Measurements from ENCODE around the gene RPTN.

RPTN gene, protein sequence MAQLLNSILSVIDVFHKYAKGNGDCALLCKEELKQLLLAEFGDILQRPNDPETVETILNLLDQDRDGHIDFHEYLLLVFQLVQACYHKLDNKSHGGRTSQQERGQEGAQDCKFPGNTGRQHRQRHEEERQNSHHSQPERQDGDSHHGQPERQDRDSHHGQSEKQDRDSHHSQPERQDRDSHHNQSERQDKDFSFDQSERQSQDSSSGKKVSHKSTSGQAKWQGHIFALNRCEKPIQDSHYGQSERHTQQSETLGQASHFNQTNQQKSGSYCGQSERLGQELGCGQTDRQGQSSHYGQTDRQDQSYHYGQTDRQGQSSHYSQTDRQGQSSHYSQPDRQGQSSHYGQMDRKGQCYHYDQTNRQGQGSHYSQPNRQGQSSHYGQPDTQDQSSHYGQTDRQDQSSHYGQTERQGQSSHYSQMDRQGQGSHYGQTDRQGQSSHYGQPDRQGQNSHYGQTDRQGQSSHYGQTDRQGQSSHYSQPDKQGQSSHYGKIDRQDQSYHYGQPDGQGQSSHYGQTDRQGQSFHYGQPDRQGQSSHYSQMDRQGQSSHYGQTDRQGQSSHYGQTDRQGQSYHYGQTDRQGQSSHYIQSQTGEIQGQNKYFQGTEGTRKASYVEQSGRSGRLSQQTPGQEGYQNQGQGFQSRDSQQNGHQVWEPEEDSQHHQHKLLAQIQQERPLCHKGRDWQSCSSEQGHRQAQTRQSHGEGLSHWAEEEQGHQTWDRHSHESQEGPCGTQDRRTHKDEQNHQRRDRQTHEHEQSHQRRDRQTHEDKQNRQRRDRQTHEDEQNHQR

DNA sequence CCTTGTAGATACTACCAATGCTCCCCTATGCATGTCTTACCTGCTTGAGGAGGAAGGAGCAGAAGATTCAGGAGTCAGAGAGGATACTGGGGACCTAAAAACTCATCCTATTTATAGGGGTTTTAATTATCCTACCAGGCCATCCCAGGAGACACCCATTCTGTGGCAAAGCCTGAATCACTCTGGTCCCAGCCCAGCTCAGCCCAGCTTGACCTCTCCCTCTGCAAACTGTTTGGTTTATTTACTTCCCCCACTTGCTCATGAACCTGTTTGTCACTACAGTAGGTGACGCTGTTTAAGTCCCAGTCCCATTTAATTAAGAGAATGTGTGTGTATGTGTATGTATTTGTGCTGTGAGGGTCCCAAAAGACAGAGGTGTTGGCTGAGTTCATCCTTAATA is at the start of gene RPTN:
RPTN (minus strand) TSS at position 85 of the 400 bp plus-strand sequence. CDS start 1,339 bp downstream, outside the sequence.
- no peaks in the 10 kb centered on the region for H3K9me3 Mint-ChIP-seq

GRCh38 chr1:152198982-152199381 is 40.0 kb upstream of the RPTN start:
- Mint-ChIP-seq H3K9me3 (no peaks in the 10 kb centered on the region), H3K4me3 (no peak overlapping the region), H3K4me1 (no peaks in the 10 kb centered on the region), H3K36me3 (no peaks in the 10 kb centered on the region), H3K27ac (no peak overlapping the region), H3K27me3 (peaks cover 12% of the 10 kb centered on the region)
- CTCF ChIA-PET: interaction anchor here (0.7 to 1.7 kb wide), 5 partner anchors 13 to 261 kb away, joined by 3 to 5 read pairs (median 3); no protein-coding TSS in a partner anchor
- DNase-seq: no peak

More for the DNA sequence above, at the start of gene RPTN:
- CTCF ChIA-PET: interaction anchor here (1.4 kb wide), 1 partner anchor 27 kb away, joined by 5 read pairs; no protein-coding TSS in a partner anchor
- Mint-ChIP-seq H3K27me3 (no peaks in the 10 kb centered on the region), H3K4me3 (no peak within 1 kb of the TSS), H3K36me3 (no peaks in the 10 kb centered on the region), H3K4me1 (no peaks in the 10 kb centered on the region), H3K27ac (no peak within 1 kb of the TSS)
- DNase-seq: no peak

GRCh38 chr1:152197361-152197941 is 38.4 kb upstream of the RPTN start:
- Mint-ChIP-seq H3K4me3 (no peak overlapping the region), H3K27ac (no peak overlapping the region), H3K4me1 (no peaks in the 10 kb centered on the region), H3K36me3 (no peaks in the 10 kb centered on the region), H3K9me3 (no peaks in the 10 kb centered on the region), H3K27me3 (peaks cover 12% of the 10 kb centered on the region)
- CTCF ChIA-PET: interaction anchor here (1.1 to 1.7 kb wide), 2 partner anchors 243 to 261 kb away, joined by 3 to 5 read pairs; no protein-coding TSS in a partner anchor
- no peak for DNase-seq

DNA sequence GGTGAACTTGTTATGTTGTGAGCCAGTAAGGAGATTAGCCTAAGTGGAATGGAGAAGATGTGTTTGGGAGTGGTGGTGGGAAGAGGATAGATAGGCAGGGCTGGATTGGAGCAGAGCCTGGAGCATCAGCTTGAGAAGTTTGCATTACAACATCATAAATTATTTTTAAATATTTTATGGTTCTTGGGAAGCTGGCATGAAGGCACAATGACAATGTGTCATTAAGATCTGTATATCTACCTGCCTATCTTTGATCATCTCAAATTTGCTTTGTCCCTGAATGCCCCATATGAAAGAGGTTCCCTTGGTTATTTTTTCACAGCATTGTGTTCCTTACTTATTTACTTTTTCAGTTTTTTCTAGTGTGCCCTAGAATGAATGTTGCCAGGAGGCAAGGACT is 32.7 kb upstream of the RPTN start:
- Mint-ChIP-seq H3K36me3 (no peaks in the 10 kb centered on the region), H3K27ac (no peak overlapping the region), H3K27me3 (peaks cover 26% of the 10 kb centered on the region), H3K9me3 (no peaks in the 10 kb centered on the region), H3K4me3 (no peak overlapping the region), H3K4me1 (peaks cover 5% of the 10 kb centered on the region)
- DNase-seq: no peak
- CTCF ChIA-PET: interaction anchor here (1.1 to 3.8 kb wide), 2 partner anchors 139 to 267 kb away, joined by 3 to 38 read pairs; no protein-coding TSS in a partner anchor

DNA sequence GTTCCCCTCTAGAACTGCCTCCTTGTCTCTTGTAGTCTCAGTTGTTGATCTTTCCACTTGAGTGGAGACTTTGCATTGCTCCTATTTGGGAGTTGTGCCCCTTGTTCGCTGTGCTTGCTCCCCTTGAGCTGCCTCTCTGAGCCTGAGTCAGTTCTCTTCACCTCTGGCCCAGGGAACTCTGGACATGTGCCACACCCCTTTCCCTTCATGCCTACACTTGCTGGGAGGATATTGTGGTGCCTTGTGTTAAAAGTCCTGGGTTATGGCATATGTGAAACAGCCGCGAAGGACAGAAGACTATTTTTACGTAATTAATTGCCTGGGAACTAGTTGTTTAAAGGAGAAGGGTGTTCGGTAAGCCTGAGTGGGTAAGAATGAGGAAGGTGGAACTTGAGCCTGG is 32.2 kb upstream of the RPTN start:
- Mint-ChIP-seq H3K27me3 (peaks cover 26% of the 10 kb centered on the region), H3K36me3 (no peaks in the 10 kb centered on the region), H3K27ac (no peak overlapping the region), H3K4me1 (peaks cover 5% of the 10 kb centered on the region), H3K4me3 (no peak overlapping the region), H3K9me3 (no peaks in the 10 kb centered on the region)
- DNase-seq: no peak
- CTCF ChIA-PET: interaction anchor here (1.1 to 3.8 kb wide), 2 partner anchors 268 to 279 kb away, joined by 3 to 38 read pairs; no protein-coding TSS in a partner anchor

GRCh38 chr1:152190589-152190988 is 31.6 kb upstream of the RPTN start:
- DNase-seq: no peak
- Mint-ChIP-seq H3K27me3 (peaks cover 28% of the 10 kb centered on the region), H3K4me1 (peaks cover 5% of the 10 kb centered on the region), H3K4me3 (no peak overlapping the region), H3K9me3 (no peaks in the 10 kb centered on the region), H3K27ac (no peak overlapping the region), H3K36me3 (no peaks in the 10 kb centered on the region)
- CTCF ChIA-PET: interaction anchor here (1.1 to 3.8 kb wide), 2 partner anchors 269 to 280 kb away, joined by 3 to 38 read pairs; no protein-coding TSS in a partner anchor

GRCh38 chr1:152189657-152190442 is 30.8 kb upstream of the RPTN start:
- Mint-ChIP-seq H3K4me1 (peaks cover 5% of the 10 kb centered on the region), H3K9me3 (no peaks in the 10 kb centered on the region), H3K27me3 (peaks cover 35% of the 10 kb centered on the region), H3K27ac (no peak overlapping the region), H3K36me3 (no peaks in the 10 kb centered on the region), H3K4me3 (peak overlapping the region; percentile 61)
- peak; percentile 79 for DNase-seq
- CTCF ChIA-PET: interaction anchor here (0.9 to 11.1 kb wide), 10 partner anchors 10 to 269 kb away, joined by 3 to 270 read pairs (median 4); partner anchors contain the start of gene S100A11

GRCh38 chr1:152188673-152189591 is 29.9 kb upstream of the RPTN start:
- Mint-ChIP-seq H3K4me3 (peak overlapping the region; percentile 62), H3K27me3 (peaks cover 42% of the 10 kb centered on the region), H3K27ac (peak overlapping the region; percentile 24), H3K9me3 (no peaks in the 10 kb centered on the region), H3K4me1 (peaks cover 5% of the 10 kb centered on the region), H3K36me3 (no peaks in the 10 kb centered on the region)
- CTCF ChIA-PET: interaction anchor here (0.9 to 11.1 kb wide), 11 partner anchors 9 to 270 kb away, joined by 3 to 270 read pairs (median 5); partner anchors contain the start of gene S100A11
- peak; percentile 83 for DNase-seq

DNA sequence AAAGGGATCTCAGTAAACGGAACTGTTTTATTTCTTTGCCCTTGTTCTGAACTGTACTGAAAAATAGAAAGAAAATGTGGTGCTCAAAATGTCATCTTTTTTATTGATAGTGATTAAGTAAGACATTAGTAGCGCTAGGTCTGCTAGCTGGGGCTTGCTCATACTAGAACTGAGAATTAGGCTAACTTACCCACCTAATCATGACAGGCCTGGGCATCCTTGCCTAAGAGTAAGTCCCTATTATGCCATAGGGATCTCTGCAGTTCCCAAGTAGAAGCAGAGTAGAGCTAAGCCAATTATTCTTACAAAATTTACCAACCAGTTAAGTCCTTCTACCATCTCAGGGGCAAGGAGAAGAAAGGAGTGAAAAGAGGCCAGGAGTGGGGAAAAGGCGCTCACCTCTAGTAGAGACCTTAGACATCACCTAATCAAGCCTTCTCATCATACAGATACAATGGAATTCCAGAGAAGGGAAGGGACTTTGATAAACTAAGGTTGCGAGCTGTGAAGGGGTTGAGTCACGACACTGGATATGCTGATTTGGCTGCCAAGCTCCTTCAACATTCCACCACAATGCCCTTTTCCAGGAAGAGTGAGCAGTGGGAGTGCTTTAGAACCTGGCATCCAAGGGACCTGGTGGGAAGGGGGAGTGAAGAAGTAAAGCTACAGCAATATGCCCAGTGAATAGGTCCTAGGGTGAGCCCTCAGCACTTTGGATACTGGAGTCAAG is 27.7 kb upstream of the RPTN start:
- Mint-ChIP-seq H3K4me3 (no peak overlapping the region), H3K27me3 (peaks cover 46% of the 10 kb centered on the region), H3K27ac (no peak overlapping the region), H3K9me3 (no peaks in the 10 kb centered on the region), H3K36me3 (no peaks in the 10 kb centered on the region), H3K4me1 (peaks cover 5% of the 10 kb centered on the region)
- no peak for DNase-seq
- CTCF ChIA-PET: interaction anchor here (0.7 to 11.1 kb wide), 16 partner anchors 13 to 272 kb away, joined by 3 to 270 read pairs (median 6); partner anchors contain the start of gene RPTN

GRCh38 chr1:152185544-152186391 is 26.7 kb upstream of the RPTN start:
- Mint-ChIP-seq H3K27me3 (peaks cover 37% of the 10 kb centered on the region), H3K9me3 (no peaks in the 10 kb centered on the region), H3K4me3 (no peak overlapping the region), H3K27ac (no peak overlapping the region), H3K4me1 (peaks cover 5% of the 10 kb centered on the region), H3K36me3 (no peaks in the 10 kb centered on the region)
- peak; percentile 45 for DNase-seq
- CTCF ChIA-PET: interaction anchor here (1.4 to 11.1 kb wide), 12 partner anchors 12 to 273 kb away, joined by 3 to 270 read pairs (median 10); partner anchors contain the start of gene RPTN

GRCh38 chr1:152182944-152183361 is 23.9 kb upstream of the RPTN start:
- no peak for DNase-seq
- CTCF ChIA-PET: interaction anchor here (0.8 to 11.1 kb wide), 9 partner anchors 9 to 275 kb away, joined by 3 to 270 read pairs (median 7); no protein-coding TSS in a partner anchor
- H3K4me1 Mint-ChIP-seq: no peaks in the 10 kb centered on the region
- no peaks in the 10 kb centered on the region for H3K36me3 Mint-ChIP-seq
- H3K27ac Mint-ChIP-seq: no peak overlapping the region
- no peaks in the 10 kb centered on the region for H3K9me3 Mint-ChIP-seq
- peaks cover 21% of the 10 kb centered on the region for H3K27me3 Mint-ChIP-seq
- H3K4me3 Mint-ChIP-seq: no peak overlapping the region

Measured in activated naive CD4-positive, alpha-beta T cell treated with anti-CD3 and anti-CD28 coated beads, Interleukin-2, amount 10 ng/mL, durations not matched to agents 7 days and 5 days (primary cell).